ENCODE results near the gene KCNAB1. TPM values are rescaled to one million over a fixed set of nuclear protein-coding genes. Genes with fewer than 3 reads are reported as not detected.

KCNAB1 gene
- total RNA-seq, 2 donors from 2014 or later: 0.49 to 0.81 TPM

DNA sequence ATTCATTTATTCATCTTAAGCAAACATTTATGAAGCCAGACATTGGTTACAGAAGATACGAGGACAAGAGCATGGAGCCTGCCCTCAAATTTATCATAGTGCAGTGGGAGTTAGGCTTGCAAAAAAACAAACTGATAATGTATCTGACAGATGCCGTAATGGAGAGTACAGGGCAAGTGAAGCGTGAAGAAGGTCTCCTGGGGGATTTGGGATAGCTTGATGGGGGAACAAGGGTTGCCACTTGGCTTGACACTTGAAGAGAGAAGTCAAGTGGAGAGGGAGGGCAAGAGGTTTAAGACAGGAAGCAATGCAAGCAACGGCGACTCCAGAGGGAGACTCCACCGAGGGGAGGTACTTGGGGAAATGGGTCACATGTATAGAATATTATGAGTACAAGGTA is 305.3 kb downstream of the KCNAB1 start:
- no peak overlapping the region for H3K27ac Mint-ChIP-seq
- DNase-seq: no peak

DNA sequence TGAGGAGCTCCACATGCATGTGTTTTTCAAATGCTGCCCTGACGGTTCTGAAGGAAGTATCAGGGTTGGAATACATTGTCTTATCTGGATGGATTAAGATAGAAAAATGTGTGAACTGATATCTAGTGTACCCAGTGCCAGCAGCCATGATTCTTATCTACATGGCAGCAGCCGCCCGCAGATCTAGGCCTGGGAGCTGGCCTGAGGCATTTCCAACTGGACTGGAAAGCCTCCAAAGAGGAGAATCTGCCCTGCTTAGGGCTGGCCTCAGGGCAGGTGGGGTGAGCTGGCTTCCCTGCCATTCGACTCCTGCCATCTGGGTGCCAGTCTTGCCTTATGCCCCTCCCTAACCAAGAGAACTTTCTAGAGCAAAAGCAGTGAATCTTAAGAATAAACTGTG is 308.7 kb downstream of the KCNAB1 start:
- Mint-ChIP-seq H3K9me3 (no peaks in the 10 kb centered on the region), H3K27ac (no peak overlapping the region), H3K4me3 (no peak overlapping the region), H3K27me3 (ENCODE audit: insufficient read depth) (peaks cover 3% of the 10 kb centered on the region), H3K4me1 (peaks cover 5% of the 10 kb centered on the region), H3K36me3 (ENCODE audit: low read depth) (no peaks in the 10 kb centered on the region)
- H3K36me3 ChIP-seq (ENCODE audit: control insufficient read depth, insufficient read depth, low read length): no peaks in the 10 kb centered on the region
- H3K4me3 ChIP-seq (ENCODE audit: low read length): no peak overlapping the region
- peaks cover 9% of the 10 kb centered on the region for H3K27me3 ChIP-seq (ENCODE audit: control insufficient read depth, insufficient read depth, low read length, poor library complexity, severe bottlenecking)
- H3K9me3 ChIP-seq (ENCODE audit: control insufficient read depth, low read length): no peaks in the 10 kb centered on the region
- no peak overlapping the region for H3K27ac ChIP-seq (ENCODE audit: low read depth, low read length)
- TF ChIP-seq, protein P1, sequence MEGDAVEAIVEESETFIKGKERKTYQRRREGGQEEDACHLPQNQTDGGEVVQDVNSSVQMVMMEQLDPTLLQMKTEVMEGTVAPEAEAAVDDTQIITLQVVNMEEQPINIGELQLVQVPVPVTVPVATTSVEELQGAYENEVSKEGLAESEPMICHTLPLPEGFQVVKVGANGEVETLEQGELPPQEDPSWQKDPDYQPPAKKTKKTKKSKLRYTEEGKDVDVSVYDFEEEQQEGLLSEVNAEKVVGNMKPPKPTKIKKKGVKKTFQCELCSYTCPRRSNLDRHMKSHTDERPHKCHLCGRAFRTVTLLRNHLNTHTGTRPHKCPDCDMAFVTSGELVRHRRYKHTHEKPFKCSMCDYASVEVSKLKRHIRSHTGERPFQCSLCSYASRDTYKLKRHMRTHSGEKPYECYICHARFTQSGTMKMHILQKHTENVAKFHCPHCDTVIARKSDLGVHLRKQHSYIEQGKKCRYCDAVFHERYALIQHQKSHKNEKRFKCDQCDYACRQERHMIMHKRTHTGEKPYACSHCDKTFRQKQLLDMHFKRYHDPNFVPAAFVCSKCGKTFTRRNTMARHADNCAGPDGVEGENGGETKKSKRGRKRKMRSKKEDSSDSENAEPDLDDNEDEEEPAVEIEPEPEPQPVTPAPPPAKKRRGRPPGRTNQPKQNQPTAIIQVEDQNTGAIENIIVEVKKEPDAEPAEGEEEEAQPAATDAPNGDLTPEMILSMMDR (conservative IDR thresholded peaks at IDR 0.05): no peak
- WGBS, 2 experiments (ENCODE audit: insufficient coverage in 1 of 2, insufficient read length in 1 of 2): 87 to 100% methylated on average over 2 to 4 of the region's 4 CpGs
- H3K9ac ChIP-seq (ENCODE audit: extremely low read depth, low read length, poor library complexity, severe bottlenecking): no peak overlapping the region
- H3K4me1 ChIP-seq (ENCODE audit: control insufficient read depth, insufficient read depth, low read length): no peaks in the 10 kb centered on the region
- DNase-seq: no peak

More for the DNA sequence above, 305.3 kb downstream of the KCNAB1 start:
- peaks cover 3% of the 10 kb centered on the region for H3K27me3 Mint-ChIP-seq (ENCODE audit: insufficient read depth)
- Histone ChIP-seq H3K27me3 (ENCODE audit: control insufficient read depth, insufficient read depth, low read length, poor library complexity, severe bottlenecking) (peaks cover 9% of the 10 kb centered on the region), H3K9ac (ENCODE audit: extremely low read depth, low read length, poor library complexity, severe bottlenecking) (no peak overlapping the region), H3K36me3 (ENCODE audit: control insufficient read depth, insufficient read depth, low read length) (no peaks in the 10 kb centered on the region), H3K4me3 (ENCODE audit: low read length) (no peak overlapping the region), H3K27ac (ENCODE audit: low read depth, low read length) (no peak overlapping the region), H3K9me3 (ENCODE audit: control insufficient read depth, low read length) (no peaks in the 10 kb centered on the region), H3K4me1 (ENCODE audit: control insufficient read depth, insufficient read depth, low read length) (no peaks in the 10 kb centered on the region)
- H3K4me1 Mint-ChIP-seq: peaks cover 5% of the 10 kb centered on the region
- no peaks in the 10 kb centered on the region for H3K36me3 Mint-ChIP-seq (ENCODE audit: low read depth)
- TF ChIP-seq, protein P1 (conservative IDR thresholded peaks at IDR 0.05): no peak
- no peaks in the 10 kb centered on the region for H3K9me3 Mint-ChIP-seq
- WGBS, 2 experiments (ENCODE audit: insufficient coverage in 1 of 2, insufficient read length in 1 of 2): 90 to 100% methylated on average over 3 to 6 of the region's 6 CpGs
- H3K4me3 Mint-ChIP-seq: no peak overlapping the region

DNA sequence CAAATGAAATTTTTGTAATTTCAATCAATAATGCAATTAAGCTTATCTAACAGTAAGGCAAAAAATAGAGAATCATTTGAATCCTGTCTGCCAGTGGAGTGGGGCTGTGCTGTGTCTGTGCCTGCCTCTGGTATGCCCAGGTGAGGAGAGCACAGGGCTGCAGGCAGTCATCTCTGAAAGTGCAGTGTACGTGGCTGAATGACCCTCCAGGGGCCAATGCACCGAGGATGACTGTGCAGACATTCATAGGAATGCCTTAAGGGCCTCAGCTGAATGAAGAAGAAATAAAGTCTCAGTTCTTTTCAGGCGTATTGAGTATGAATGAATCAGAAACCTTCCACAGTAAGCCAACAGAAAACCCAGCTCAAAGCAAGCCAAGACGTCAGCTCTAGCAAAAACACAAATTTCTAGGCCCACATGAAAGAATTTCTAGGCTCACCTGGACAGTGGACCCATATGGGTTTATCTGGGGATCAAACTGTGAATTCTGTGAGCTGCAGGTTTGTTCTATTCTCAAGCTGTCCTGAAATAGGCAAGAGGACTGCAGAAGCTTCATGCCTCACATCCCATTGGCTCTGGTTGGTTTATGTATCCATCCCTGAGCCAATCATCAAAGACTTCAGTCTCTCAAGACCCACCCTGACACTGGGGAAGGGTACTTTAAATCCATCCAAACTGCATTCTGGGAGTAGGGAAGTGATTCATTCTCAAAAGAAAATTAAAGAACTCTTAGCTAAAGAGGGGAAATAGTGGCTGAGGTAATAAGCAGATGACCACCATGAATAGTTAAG is 311.2 kb downstream of the KCNAB1 start:
- no peak overlapping the region for H3K4me3 Mint-ChIP-seq
- Histone ChIP-seq H3K27me3 (ENCODE audit: control insufficient read depth, insufficient read depth, low read length, poor library complexity, severe bottlenecking) (peaks cover 13% of the 10 kb centered on the region), H3K27ac (ENCODE audit: low read depth, low read length) (no peak overlapping the region), H3K9ac (ENCODE audit: extremely low read depth, low read length, poor library complexity, severe bottlenecking) (no peak overlapping the region), H3K9me3 (ENCODE audit: control insufficient read depth, low read length) (no peaks in the 10 kb centered on the region), H3K4me3 (ENCODE audit: low read length) (no peak overlapping the region), H3K36me3 (ENCODE audit: control insufficient read depth, insufficient read depth, low read length) (no peaks in the 10 kb centered on the region), H3K4me1 (ENCODE audit: control insufficient read depth, insufficient read depth, low read length) (no peaks in the 10 kb centered on the region)
- no peak for DNase-seq
- H3K27me3 Mint-ChIP-seq (ENCODE audit: insufficient read depth): peaks cover 5% of the 10 kb centered on the region
- TF ChIP-seq, protein P1 (conservative IDR thresholded peaks at IDR 0.05): no peak
- no peak overlapping the region for H3K27ac Mint-ChIP-seq
- H3K36me3 Mint-ChIP-seq (ENCODE audit: low read depth): no peaks in the 10 kb centered on the region
- no peaks in the 10 kb centered on the region for H3K9me3 Mint-ChIP-seq
- 82 to 100% methylated on average over 1 to 4 of the region's 4 CpGs for WGBS, 2 experiments (ENCODE audit: insufficient coverage in 1 of 2, insufficient read length in 1 of 2)
- H3K4me1 Mint-ChIP-seq: peaks cover 5% of the 10 kb centered on the region

Measured in endodermal cell (in vitro differentiated cells).